GM12892 (cell line): ENCODE results near the gene PCDHGB7.

Experiments
- POLR2A ChIP-seq: IDR thresholded peaks from 2 replicates; pipeline ENCODE4 v1.6.1; 2011; ENCODE audit warnings: low read depth, low read length, control low read depth
- POLR2AphosphoS5 ChIP-seq: IDR thresholded peaks from 2 replicates; pipeline ENCODE4 v1.6.1; 2011; ENCODE audit warnings: low read depth, low read length, control low read depth

DNA sequence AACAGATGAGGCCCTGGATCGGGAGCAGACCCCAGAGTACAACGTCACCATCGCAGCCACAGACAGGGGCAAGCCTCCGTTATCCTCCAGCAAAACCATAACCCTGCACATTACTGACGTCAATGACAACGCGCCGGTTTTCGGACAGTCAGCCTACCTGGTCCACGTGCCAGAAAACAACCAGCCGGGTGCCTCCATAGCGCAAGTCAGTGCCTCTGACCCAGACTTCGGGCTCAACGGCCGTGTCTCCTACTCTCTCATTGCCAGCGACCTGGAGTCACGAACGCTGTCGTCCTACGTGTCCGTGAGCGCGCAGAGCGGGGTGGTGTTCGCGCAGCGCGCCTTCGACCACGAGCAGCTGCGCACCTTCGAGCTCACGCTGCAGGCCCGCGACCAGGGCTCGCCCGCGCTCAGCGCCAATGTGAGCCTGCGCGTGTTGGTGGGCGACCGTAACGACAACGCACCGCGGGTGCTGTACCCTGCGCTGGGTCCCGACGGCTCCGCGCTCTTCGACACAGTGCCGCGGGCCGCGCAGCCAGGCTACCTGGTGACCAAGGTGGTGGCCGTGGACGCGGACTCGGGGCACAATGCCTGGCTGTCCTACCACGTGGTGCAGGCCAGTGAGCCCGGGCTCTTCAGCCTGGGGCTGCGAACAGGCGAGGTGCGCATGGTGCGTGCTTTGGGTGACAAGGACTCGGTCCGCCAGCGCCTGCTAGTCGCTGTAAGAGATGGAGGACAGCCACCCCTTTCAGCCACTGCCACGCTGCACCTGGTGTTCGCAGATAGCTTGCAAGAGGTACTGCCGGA is 1.8 kb downstream of the PCDHGB7 start:
- TF ChIP-seq POLR2A (no peak), POLR2AphosphoS5 (no peak)
